Activated naive CD4-positive, alpha-beta T cell treated with Interleukin-2 at 50 U/mL for 16 hours (primary cell): ENCODE results near the gene ARL10.
A peak's percentile ranks its signal among the peaks of the same experiment; 100 is the strongest.

Source experiments
- DNase-seq: peaks from one replicate; pipeline ENCODE4 v3.0.0-alpha.2; 2020

The ARL10 gene

GRCh38 chr5:176365351-176366231 is at the start of gene ARL10:
Gene ARL10 (plus strand): TSS chr5:176365487. CDS start chr5:176365564, 77 bp downstream.
- peak; percentile 71 for DNase-seq

GRCh38 chr5:176317534-176318374 is 47.5 kb upstream of the ARL10 start:
- no peak for DNase-seq

- no peak for DNase-seq
Observed at GRCh38 chr5:176319827-176320554, 45.3 kb upstream of the ARL10 start.

GRCh38 chr5:176320577-176320976 is 44.7 kb upstream of the ARL10 start:
- DNase-seq: no peak

GRCh38 chr5:176334031-176334770 is 31.1 kb upstream of the ARL10 start:
- DNase-seq: no peak

- no peak for DNase-seq
Observed at GRCh38 chr5:176337913-176338312, 27.4 kb upstream of the ARL10 start.

GRCh38 chr5:176339304-176339703 is 26.0 kb upstream of the ARL10 start:
- no peak for DNase-seq

GRCh38 chr5:176341325-176342157 is 23.7 kb upstream of the ARL10 start:
- DNase-seq: no peak

- DNase-seq: no peak
Observed at GRCh38 chr5:176342158-176342483, 23.2 kb upstream of the ARL10 start.

GRCh38 chr5:176342766-176343458 is 22.4 kb upstream of the ARL10 start:
- DNase-seq: no peak

- no peak for DNase-seq
Observed at GRCh38 chr5:176350416-176350815, 14.9 kb upstream of the ARL10 start.

- DNase-seq: no peak
Observed at GRCh38 chr5:176352116-176352878, 13.0 kb upstream of the ARL10 start.

GRCh38 chr5:176353533-176353932 is 11.8 kb upstream of the ARL10 start:
- no peak for DNase-seq

GRCh38 chr5:176355400-176356178 is 9.7 kb upstream of the ARL10 start:
- DNase-seq: no peak

- DNase-seq: no peak
Observed at GRCh38 chr5:176356179-176356566, 9.1 kb upstream of the ARL10 start.

- no peak for DNase-seq
Observed at GRCh38 chr5:176359658-176360057, 5.6 kb upstream of the ARL10 start.

GRCh38 chr5:176360894-176361436 is 4.3 kb upstream of the ARL10 start:
- no peak for DNase-seq

GRCh38 chr5:176361437-176362232 is 3.7 kb upstream of the ARL10 start, which contains the start of gene KIAA1191:
Gene KIAA1191 (minus strand): TSS chr5:176361764. CDS start chr5:176359508, 2,256 bp downstream.
- peak; percentile 95 for DNase-seq
